HG03558 (cell line): ENCODE results near the gene TRAK1.
A peak's percentile ranks its signal among the peaks of the same experiment; 100 is the strongest.

Experiments
- ATAC-seq: cut with Tn5 transposase; IDR thresholded peaks from one replicate; pipeline ENCODE4 v1.9.1; 2021; ENCODE audit warnings: moderate number of reproducible peaks; ENCODE audit not compliant: unreplicated experiment; ENCODE audit errors: extremely low read depth

TRAK1 gene

DNA sequence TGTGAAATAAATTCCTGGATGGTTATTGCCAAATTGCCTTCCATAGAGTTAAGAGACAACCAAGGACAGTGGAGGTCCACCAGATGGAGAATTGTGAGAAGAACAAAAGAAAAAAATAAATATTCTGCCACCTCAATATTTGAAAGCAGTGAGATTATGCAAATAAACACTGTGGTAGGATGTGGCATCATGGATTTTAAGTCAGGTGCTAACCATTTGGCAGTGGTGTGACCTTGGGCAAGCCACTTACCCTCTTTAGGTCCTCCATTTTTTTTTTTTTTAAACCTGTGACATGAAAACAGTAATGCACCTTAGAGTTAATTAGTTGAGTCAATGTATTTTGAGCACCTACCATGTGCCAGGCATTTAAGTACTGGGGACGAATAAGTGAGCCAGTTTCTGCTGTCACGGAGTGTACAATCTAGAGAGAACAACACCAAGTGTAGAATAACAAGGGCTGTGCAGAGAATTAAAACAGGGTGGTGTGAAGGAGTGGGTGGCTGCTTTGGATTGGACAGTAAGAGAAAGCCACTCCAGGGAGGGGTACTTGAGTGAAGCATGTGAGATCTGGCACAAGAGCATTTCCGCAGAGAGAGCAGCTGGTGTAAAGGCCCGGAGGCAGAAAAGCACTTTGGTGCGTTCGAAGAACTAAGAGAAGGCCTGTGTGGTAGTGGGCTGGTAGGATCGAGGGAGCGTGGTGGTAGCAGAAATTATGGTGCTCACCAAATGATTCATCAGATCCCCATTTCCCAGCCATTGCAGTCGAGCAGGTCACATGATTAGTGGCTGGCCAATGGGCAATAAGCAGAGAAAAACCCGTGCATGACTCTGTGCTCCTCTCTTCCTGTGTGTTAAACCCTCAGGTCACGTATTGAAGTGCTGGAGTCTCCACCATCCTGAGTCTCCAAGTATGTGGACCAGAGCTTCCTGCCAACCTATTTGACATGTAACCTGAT lies 135.6 kb downstream of the TRAK1 start:
- no peak for ATAC-seq

DNA sequence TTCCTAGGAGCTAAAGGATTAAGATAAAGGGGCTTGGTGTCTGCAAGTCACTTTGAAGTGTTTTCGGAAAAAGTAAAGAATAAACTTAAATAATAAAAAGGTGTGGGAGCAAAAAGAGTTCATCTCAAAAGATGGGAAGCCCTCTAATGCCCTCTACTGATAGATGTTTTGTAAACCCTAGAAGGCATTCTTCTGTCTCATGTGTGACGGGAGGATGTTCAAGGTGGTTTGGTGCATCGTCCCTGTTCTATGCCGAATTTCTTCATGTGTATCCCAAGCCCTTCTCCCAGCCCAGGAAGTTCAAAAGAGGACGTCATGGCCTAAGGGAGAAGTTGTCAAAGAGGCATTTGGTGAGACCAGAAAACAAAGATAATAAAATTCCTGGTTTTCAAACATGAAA lies 137.6 kb downstream of the TRAK1 start:
- no peak for ATAC-seq

DNA sequence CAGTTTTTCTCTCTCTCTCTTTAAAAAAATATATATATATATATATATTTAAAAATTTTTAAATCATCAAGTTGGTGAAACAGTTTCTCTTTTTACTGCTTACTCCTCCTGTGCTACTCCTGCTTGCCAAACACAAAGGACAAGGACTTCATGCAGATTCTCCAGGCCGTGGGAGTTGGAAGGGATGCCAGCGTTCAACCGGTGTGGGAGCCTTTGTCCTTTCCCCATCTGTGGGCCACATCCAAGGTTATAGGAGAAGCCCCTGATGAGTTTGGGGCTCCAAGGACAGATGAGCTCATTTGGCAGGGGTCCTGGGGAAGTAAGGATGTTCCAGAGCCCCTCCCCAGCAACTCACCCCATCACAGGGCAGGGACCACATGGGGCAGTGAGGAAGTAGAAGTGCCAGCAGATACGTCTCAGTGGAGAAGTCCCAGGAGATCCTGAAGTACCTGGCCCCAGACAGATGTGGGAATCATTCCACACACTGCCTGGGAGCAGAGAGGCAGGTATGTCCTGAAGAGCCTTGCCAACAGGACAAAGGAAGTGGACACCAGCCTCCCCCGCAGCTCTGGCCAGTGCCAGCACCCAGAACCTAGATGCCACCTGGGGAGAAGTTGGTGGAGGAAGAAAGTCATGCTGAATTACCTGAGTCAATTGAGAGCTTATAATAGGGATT lies 138.2 kb downstream of the TRAK1 start:
- ATAC-seq = no peak

DNA sequence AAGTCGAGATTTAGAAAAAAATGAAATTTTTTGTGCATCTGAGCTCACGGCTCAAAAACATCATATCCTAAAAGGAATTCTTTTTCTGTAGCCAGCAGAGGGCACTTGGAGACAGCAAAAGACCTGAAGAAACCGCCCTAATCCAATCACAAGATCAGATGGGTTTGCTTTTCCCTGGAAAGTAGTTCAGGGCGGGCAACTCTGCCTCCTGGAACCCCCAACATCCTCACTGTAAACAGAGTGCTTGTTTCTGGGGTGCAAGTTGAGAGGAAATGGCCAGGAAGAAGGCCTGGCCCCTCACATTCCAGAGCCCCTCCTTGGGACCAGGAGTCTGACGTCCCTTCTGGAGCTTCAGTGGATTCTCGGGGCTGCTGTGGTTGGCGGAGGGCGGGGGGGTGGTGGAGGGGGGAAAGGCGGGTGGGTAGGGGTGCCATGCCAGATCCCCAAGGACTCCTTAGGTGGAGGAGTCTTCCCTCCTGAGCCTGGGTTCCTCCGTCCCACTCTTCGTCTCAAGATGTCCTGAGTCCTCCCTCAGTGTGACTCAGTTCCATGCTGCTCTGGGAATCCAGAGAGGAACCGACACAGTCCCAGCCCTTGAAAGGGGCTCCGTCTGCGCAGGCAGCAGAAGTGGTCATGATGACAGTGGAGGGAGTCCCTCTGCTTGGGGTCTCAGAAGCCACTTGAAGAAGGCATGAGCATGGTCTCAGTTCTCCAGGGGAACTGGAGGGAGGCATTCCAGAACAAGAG lies 139.0 kb downstream of the TRAK1 start:
- no peak for ATAC-seq

DNA sequence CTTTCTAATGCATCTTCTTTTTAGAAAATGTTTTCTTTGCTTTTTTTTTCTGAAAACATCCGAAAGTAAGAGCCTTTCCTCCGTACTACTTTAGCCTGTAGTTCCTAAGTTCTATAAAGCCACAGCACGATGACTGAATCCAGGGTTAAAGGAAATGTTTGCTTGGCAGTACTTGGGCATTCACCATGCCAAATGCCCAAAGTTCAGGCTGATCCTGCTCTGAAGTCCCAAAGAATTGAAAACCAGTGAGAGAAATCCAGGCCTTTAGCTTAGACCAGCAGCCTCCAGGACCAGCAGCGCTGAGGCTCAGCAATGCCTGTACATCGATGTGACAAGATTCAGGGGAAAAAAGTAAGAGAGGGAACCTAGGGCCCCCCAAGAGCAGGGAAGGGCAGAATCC lies 139.7 kb downstream of the TRAK1 start:
- no peak for ATAC-seq

DNA sequence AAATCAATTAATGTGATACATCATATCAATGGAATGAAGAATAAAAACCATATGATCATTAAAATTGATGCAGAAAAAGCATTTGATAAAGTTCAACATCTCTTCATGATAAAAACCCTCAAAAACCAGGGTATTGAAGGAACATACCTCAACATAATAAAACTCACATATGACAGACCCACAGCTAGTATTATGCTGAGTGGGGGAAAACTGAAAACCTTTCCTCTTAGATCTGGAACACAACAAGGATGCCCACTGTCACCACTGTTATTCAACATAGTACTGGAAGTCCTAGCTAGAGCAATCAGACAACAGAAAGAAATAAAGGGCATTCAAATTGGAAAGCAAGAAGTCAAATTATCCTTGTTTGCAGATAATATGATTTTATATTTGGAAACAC lies 144.4 kb downstream of the TRAK1 start:
- no peak for ATAC-seq

DNA sequence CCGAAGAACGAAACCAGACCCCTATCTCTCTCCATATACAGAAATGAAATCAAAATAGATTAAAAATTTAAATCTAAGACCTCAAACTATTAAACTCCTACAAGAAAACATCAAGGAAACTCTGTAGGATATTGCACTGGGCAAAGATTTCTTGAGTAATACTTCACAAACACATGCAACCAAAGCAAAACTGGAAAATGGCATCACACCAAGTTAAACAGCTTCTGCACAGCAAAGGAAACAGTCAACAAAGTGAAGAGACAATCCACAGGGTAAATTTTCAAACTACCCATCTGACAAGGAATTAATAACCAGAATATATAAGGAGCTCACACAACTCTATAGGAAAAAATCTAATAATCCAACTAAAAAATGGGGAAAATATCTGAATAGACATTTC lies 145.5 kb downstream of the TRAK1 start:
- ATAC-seq = no peak

DNA sequence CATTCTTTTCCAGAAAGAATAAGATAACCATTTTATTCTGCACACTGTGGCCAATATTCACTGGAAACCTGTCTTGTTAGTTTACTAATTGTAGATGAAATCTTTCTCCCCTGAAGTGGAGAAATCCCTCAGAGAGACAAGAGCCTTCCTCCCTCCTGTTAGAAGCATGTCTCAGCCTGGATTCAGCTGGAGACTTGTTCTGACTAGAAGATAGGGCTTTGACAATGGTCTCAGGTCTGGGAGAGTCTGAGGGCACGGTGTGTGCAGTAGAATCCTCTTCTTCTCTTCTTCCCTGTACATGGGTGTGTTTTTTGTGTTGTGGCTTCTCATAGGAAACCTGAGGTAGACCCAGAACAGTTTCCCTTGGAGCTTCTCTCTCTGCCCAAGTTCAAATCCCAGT lies 154.9 kb downstream of the TRAK1 start:
- no peak for ATAC-seq

DNA sequence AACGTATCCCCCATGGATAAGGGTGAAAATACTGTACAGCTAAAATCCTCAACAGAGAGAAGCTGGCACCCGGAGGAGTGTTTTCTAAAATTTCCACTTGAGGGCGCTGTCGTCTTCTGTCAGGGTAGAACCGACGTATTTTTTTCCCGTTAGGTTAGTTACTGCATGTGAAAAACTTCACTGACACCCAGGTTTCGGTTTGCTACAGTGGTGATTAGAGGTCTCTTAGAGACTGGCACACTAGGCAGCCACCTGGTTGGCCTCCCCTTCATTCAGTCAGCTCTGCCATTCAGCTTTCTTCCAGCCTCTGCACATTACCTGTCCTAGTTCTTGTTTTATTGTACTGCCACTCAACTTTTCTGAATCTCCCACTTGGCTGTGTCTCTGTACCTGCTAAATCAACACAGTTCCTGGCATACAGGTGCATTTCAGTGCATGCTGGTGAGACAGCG lies 156.4 kb downstream of the TRAK1 start:
- peak; percentile 53 for ATAC-seq

DNA sequence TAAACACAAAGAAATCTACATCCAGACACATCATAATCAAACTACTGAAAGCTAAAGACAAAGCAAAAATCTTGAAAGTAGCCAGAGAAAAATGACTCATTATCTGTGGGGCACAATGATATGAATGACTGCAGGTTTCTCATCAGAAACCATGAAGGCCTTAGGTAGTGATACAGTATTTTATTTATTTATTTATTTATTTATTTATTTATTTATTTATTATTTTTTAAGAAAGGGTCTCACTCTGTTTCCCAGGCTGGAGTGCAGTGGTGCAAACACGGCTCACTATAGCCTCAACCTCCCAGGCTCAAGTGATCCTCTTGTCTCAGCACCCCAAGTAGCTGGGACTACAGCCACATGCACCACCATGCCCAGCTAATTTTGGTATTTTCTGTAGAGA lies 159.6 kb downstream of the TRAK1 start:
- ATAC-seq = no peak

DNA sequence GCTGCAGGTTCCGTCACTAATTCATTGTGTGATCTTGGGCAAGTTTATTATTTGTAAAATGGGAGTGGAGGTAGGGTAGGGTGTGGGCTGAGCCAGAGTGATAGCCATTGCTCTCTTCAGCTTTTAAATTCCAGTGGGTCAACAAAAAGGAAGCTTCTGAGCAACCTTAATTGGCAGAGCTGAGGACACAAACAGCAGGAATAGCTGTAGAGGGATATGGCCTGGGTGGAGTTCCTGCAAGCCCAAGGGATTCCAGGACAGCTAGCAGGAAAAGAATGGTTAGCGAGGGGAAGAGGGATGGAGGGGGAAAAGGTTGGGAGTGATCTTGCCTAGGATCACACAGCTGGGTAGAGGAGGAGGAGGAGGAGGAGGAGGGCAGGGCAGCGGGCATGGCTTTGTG lies 163.4 kb downstream of the TRAK1 start:
- no peak for ATAC-seq

DNA sequence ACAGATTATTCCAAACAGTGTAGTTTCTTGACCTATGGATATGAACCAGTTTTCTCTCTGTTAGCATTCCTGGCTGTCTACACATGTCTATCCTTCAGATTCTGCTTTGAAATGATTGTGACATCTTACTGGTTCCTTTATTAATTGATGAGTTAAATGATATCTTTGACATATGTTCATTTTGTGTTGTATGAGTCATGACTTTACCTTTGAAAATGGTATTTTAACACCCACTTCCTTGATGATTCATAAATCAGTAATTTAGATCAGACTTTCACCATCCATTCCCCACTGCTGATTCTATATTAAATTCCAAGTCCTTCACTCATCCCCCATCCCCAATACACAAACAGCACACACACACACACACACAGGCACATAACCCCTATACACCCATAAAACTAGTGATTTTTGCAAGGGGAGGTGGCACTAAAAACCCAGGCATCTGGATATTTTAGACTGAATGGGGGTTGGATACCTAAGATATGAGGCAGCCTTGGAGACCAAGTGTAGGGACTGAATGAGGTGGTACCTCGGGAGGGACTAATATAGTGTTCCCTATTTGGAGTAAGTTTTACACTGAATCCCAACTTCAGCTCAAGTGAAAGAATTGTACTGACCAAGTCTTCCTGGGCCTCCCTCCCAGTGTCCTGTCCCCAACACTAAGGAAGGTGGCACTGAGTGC lies 165.1 kb downstream of the TRAK1 start:
- ATAC-seq = no peak

DNA sequence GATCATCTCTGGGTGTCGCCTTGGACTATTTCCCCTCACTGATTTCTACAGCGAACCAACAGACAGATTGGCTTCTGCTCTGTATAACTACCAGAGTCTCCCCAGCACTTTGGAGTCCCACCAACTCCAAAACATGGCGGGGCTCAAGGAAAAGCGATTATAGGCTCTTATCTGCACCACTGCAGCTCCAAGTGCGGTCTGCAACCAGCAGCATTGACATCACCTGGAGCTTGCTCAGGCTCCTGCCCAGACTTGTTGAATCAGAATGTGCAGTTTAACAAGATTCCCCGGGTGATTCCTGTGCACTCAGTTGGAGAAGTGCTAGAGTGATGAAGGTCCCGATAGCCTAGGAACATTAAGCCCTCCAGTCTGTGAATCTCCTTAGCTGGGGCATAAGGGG lies 165.8 kb downstream of the TRAK1 start:
- ATAC-seq = no peak

DNA sequence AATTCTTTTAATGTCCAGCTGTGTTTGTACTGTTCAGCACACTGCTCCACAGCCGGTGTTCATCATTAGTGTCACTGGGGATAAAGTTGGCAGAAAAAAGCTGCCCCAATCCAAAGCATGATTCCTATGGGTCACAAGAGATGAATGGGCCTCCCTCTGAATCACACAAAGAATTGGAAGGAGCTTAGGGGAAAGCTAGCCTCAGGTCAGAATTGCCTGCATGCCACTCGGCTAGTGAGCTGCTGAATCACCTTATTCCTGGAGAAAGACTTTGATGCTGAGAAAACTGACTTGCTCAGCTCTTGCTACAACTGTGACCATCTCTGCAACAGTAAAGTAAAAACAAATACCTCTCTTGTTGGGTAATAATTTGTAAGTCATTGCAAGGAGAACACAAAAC lies 171.4 kb downstream of the TRAK1 start:
- no peak for ATAC-seq

DNA sequence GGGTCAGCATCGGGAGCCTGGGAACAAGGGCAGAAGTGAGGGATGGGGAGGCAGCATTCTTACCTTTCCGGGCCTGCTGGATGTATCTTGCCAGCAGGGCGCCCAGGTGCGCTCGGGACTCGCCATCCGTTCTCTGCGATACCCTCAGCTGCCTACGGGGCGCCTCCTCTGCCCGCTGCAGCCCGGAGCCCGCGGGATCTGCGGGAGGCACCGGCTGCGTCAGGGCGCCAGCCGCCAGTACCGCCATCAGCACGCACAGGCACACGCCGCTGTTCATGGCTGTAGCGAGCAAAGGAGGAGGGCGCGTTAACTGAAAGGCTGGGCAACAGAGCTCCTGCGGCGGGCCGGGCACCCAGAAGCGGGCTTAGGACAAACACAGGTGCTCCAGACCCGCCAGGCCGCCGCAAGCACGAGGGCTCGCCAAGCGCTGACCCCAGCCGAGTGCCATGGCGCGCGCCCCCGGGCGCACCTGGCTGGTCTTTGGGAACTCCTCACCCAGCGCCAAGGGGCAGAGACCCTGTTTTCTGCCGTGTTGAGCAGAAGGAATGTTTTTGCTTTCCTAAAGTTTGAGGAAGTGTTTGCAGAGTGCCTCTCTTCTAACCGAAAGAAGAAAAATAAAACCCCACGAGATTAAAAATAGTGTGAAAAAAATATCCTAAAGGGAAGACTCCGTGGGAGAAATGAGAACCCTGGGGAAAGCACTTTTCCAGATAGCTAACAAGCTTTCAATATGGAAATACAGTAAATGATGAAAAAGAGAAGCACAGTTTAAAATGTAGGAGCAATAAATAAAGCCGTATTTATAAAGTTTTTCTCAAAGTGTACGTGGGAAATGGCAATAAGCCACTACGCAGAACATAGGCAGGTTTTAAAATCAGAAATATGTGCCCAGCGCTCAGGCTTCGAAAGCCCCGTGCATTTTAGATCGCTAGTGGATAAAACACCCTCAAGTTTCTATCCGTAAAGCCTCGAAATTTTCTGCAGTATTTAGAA lies 172.5 kb downstream of the TRAK1 start:
- no peak for ATAC-seq

DNA sequence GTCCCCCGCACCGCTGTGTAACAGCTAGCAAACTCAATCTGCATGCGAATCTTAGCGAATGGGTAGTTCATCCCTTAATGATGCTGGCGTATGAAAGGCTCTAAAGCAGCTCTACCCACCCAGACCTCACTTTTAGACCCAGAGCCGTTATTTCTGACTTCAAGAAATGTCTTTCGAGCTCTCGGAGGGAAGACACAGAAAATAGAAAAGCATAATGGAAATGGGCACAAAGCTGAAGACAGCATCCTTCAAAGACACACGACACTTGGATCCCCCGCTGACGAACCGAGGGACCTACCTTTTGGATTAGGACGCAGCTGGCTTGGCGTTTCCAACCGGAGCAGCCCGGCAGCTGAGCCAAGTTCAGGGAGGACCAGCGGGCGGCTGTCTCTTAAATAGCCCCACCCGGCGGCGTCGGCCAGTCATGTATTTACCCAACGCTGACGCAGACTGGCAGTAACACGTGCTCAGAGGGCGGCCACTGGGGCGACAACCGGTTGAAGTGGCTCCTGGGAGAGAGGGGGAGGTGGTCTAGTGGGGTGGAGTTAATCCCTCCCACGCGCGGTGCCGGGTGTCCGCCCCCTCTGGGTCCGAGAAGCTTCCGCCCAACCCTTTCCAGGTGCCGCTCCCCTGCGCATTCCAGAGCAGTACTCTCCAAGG lies 173.4 kb downstream of the TRAK1 start:
- ATAC-seq = no peak

DNA sequence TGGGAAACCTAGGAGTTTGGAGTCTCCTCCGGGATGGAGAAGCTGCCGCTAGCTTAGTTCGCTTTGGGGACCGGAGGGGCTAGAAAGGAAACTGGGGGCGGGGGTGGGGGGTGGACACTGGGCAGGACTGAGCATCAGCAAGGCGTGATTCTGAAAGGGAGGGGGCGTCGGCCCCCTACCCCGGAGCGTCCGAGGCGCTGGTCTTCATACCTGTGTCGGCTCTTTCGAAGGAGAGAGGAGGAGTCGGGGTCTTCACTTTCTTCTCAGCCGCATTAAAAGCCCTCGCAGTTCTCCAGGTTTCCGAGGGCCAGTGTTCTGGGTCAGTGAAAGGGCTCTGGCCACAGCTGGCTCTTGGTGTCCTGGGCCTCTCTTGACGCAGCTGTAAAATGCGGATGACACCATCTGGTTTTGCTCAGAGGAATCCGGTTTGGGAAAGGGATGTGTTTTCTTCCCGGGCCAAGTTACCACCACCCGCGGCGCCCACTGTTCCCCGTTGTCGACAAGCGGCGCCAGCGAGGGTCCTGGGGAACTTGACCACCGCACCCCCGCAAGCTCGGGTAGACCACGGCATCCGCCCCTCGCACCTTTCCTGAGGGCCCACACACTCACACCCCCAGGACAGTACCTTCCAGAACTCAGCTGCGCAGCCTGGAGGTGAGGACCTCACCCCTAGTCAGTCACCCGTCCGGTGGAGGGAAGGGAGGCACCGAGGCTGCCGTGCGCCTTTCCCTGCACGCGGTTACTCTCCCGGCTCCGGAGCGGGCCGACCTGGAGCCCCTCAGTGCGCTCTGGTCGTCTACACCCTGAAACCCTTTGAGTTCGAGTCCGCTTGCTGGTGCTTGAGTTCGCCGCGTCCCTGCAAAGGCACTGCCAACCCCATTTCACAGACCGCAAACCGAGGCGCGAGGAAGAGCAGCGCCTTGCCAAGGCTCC lies 174.2 kb downstream of the TRAK1 start:
- ATAC-seq = no peak

DNA sequence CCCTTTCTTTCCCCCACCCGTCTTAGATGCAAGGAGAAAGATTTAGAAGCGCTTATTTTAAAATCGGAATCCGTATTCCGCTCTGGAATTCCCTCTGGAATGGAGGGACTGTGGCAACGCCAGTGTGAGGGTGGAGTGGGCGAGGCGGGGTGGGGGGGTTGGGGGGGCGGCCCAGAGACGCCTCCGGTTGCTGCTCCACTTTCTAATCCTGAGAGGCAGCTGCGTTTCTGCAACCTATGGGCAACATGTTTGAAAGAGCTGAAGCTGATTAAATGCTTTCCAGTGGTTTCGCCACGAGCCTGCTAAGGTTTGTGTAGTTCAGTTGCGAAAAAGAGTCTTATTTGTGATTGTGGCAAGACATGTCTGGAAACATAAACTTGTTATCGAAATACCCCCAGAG lies 174.9 kb downstream of the TRAK1 start, which contains the start of gene CCK:
Gene CCK, minus strand, starts transcription at position 101 of the 400 bp plus-strand sequence. CDS start 2,555 bp downstream, outside the sequence.
- ATAC-seq = no peak
